Suprapubic skin (tissue), 4 donors: Measurements from ENCODE around the gene ZRANB1.

ENCODE experiments used
- CTCF ChIP-seq, 2 donors: fragments of 200-600 bp in 1 of 2; fragments of 450-650 bp in 1 of 2; sonication (generic) in 1 of 2; IDR thresholded peaks; one replicate each; pipeline ENCODE4 v1.5.1; 2016 to 2019; ENCODE audit warnings: antibody characterized with exemption in 2 of 2, mild to moderate bottlenecking in 1 of 2, moderate library complexity in 1 of 2
- EP300 ChIP-seq: sonication (generic); formaldehyde crosslinking; IDR thresholded peaks from one replicate; pipeline ENCODE4 v1.6.1; 2017; ENCODE audit warnings: antibody characterized with exemption
- POLR2A ChIP-seq, 2 donors: fragments of 450-650 bp; IDR thresholded peaks; one replicate each; pipeline ENCODE4 v1.6.1; 2017; ENCODE audit warnings: antibody characterized with exemption in 2 of 2, mild to moderate bottlenecking in 2 of 2, moderate library complexity in 2 of 2
- POLR2AphosphoS5 ChIP-seq, 3 donors: sonication (generic); formaldehyde crosslinking; IDR thresholded peaks; one replicate each; pipeline ENCODE4 v1.6.1; 2017; ENCODE audit warnings: antibody characterized with exemption in 3 of 3

- TF ChIP-seq CTCF (IDR thresholded peaks at IDR 0.05) (no peak), POLR2AphosphoS5 (IDR thresholded peaks at IDR 0.05) (peak; percentile 36 to 80 (median 58)), POLR2A (IDR thresholded peaks at IDR 0.05) (peak in 1 of 2 donors; percentile 93), EP300 (no peak)
These were observed 25.1 kb upstream of the ZRANB1 start for GRCh38 chr10:124916585-124917427.
